NAMALWA (cell line): ENCODE results near the gene MLLT6.

Experiments
- DNase-seq: peaks from one replicate; pipeline ENCODE4 v3.0.0-alpha.2; 2015; ENCODE audit warnings: low spot score

MLLT6 gene

GRCh38 chr17:38704606-38705522, at the start of gene MLLT6:
MLLT6 (plus strand) TSS chr17:38705273; CDS start chr17:38705633, 360 bp downstream.
- peak; percentile 85 for DNase-seq

DNA sequence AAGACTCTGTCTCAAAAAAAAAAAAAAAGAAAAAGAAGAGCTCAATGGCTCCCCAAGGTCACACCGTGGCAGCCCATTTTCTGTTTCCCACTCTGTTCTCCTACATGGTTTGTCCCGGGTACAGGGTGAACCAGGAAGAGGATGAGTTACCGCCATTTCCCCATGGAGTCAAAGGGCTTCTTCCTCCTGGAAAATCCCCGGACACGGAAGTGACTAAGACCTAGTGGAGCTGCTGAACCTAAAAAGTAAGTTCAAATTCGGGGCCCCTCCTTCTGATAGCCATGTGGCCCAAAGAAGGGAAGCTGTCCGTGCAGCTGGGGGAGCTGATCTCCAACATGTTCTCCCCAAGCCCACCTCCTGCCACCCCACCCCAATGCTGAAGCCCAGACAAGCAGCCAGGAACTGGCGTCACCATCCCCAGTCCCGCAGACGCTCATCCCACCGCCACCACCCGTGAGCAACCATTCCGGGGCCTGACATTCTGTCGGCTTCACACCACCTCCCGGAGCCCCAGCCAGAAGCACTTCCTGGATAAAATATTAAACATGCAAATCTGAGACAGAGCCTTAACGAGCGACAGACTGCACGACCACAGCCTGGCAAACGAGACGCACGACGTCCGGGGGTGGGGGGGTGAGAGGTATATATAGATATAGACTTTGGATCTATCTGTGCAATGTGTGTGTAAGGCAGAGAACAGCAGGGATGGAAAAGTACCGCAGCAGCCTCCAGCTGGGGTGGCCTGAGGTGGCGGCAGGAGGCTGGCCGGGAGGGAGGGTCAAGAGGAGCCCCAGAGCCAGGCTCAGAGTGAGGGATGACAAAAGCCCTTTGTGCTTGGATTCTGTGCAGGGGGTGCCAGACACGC, 47.9 kb upstream of the MLLT6 start:
- no peak for DNase-seq

DNA sequence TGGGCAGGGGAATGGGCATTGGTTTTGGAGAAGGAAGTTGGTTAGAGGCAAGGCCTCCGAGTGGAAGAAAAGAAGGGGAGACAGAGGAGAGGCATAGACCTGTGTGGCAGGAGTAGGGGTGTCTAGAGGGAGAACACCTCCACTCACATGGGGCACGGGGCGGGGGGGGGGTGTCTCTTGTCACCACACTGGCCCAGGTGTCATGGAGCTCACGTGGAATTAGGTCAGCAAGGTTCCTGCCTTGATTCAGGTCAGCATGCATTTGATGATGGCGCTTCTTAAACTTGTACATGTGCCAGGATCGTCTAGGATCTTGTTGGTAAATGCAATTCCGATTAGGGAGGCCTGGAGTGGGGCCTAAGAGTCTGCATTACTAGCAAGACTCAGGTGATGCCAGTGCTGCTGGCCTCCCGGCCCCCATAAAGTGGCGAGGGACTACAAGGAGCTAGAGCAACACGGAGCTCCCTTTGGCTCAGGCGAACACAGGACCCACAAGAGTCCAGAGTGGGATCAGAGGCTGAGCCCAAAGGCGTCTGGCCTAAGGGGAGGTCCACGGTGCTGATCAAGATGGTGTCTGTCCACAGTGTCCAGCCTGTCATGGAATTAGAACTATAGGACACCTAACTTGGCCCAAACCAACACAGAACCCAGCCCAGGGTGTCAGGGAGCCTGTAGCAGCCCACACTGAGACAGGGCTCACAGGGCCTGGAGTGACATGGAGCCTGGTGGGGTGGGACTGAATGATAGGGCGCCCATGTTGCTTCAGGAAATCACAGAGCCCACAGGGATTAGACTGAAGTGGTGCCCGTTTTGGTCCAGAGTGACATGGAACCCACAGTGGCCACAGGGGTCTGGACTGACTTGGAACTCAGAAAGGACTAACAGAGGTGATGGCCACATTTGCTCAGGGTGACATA, 47.0 kb upstream of the MLLT6 start:
- no peak for DNase-seq

DNA sequence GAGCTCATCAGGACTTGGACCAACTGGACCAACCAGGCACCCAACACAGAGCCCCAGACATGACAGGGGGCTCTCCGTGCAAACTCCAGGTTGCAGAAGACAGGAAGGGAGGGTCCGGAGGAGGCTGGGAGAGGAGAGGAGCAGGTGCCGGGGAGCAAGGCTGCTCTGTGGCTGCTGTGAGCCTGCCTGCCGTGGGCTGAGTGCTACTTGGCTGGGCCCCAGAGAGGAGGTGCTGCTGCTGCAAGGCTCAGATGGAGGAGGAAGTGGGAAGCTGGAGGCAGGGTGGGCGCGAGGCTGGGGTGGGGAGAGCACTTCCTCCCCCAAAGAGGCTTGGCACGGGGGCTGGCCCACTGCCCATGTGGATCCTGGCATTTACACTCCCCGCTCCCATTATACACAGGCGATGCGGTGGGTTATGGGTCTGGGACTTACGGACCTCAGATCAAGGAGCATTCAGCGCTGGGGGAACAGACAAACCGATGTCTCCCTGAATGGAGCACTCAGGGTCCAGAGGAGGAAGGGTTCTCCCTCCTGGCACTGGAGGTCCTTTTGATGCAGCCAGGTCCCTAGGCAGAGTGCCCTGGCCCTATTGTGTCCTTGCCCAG, 46.2 kb upstream of the MLLT6 start:
- no peak for DNase-seq

- DNase-seq: no peak
Measured at GRCh38 chr17:38659415-38659814, 45.7 kb upstream of the MLLT6 start.

DNA sequence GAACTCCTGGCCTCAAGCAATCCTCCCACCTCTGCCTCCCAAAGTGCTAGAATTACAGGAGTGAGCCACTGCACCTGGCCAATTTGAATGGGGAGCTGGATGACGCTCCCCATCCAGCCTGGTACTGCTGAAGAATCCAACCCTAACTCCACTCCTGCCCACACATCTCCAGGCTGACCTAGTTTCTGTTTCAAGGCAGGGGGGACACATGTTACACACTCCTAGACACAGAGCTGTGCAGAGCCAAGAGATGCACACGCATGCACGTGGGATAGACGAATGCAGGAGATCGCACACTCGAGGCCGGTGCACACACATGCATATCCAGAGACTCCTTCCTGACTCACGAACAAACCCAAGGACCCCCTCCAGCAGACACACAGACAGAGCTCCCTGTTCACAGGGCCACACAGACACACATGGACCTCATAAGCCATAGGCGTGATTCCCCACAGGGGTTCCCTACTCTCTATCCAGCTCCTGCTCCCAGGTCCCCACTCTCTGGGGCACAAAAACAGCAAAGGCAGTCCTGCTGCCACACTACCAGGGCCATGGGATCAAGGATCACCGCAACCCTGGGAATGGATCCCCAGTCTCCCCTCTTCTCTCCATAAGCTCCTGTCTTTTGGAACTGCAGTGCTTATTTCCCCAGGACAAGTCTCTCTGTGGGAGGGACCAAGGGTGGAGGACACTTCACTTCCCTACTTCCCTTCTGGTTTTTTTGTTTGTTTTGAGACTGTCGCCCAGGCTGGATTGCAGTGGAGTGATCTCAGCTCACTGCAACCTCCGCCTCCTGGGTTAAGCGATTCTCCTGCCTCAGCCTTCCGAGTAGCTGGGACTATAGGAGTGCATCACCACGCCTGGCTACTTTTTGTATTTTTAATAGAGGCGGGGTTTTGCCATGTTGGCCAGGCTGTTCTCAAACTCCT, 44.7 kb upstream of the MLLT6 start:
- no peak for DNase-seq

DNA sequence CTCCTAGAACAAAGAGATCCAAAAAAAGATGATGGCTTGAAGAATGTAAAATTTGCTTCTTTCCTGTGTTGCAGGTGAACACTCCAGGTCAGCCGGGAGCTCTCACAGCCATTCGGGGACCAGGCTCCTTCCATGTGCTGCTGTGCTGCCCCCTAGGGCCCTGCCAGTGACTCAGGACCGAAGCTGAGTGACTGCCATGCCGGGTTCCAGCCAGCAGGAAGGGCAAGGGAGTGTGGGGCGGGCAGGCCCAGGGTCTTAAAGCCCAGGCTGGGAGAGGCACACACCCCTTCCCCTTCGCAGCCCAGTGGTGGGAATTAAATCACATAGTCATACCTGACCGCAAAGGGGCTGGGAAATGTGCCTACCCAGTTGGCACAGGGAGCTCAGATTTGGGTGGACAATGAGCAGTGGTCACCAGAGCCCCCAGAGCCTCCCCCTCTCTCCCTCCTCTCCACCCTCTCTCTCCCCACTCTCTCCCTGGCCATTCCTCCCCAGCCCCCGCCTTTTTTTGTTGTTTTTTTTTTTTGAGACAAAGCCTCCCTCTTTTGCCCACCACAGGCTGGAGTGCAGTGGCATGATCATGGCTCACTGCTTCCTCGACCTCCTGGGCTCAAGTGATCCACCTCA, 41.8 kb upstream of the MLLT6 start:
- peak; percentile 83 for DNase-seq

DNA sequence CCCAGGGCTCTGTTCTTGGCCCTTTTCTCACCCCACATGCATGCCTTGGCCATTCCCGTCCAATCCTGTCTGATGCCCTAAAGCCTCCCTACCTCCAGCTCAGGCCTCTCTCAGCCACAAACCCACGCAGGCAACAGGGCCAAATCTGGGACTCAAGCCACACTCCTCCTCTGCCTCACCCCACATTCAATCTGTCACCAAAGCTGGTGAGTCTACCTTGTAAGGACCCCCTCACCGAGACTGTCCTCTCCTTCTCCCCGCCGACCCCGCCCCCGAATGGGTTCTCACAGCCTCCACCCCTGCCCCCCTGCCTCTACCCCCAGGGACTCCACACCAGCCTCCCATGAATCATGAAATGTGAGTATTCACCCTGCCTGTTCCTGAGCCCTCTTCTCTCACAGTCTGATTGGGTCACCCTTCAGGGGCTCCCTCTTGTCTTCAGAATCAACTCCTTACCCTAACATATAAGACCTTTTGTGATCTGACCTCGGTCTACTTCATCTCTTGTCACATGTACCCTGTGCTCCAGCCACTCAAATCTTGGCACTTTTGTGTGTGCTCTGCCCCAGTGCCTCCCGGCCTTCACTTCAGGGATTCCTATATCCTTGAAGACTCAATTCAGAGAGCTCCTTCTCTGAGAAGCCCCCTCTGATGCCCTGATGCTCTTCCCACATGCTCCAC, 41.0 kb upstream of the MLLT6 start:
- DNase-seq: no peak

DNA sequence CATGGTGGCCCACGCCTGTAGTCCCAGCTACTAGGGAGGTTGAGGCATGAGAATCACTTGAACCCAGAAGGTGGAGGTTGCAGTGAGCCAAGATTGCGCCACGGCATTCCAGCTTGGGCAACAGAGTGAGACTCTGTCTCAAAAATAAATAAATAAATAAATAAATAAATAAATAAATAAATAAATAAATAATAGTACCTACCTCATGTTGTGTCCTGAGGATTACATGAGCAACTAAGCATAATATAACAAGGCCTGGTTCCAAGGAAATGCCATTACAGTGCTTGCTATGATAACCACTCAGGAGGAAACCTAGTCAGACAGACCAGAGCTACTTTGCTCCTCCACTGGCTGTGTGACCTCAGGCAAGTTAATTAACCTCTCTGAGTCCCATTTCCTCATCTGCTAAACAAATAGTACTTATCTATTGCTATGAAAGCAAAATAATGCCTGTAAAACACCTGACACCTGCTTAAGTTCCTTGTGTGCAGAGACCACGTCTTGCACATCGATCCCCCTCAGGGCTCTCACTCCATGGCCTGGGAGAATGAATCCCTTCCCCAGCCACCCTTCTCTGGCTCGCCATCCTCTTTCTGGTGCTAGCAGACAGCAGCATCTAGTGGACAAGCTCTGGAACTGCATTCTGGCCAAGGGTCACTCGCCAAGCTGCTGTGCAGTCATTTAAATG, 37.8 kb upstream of the MLLT6 start:
- DNase-seq: peak; percentile 83

GRCh38 chr17:38667787-38668122, 37.3 kb upstream of the MLLT6 start:
- DNase-seq: no peak

DNA sequence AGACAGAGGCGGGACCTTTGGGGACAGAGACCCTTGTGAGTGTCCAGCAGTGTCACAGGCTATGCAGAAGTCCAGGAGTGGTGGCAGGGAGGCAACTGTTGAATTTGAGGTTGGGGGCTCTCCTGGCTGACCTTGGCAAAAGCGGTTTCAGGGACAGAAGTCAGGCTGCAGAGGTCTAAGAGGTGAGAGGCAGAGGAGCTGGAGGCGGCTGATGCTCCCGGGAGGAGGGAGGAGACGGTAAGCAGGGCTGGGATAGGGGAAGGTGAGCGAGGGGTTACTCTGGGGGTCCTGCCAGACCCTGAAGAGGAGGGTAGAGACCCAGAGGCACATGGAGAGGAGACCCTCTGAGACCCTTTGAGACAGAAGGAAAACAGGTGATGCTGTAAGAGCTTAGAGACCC, 35.6 kb upstream of the MLLT6 start:
- no peak for DNase-seq

DNA sequence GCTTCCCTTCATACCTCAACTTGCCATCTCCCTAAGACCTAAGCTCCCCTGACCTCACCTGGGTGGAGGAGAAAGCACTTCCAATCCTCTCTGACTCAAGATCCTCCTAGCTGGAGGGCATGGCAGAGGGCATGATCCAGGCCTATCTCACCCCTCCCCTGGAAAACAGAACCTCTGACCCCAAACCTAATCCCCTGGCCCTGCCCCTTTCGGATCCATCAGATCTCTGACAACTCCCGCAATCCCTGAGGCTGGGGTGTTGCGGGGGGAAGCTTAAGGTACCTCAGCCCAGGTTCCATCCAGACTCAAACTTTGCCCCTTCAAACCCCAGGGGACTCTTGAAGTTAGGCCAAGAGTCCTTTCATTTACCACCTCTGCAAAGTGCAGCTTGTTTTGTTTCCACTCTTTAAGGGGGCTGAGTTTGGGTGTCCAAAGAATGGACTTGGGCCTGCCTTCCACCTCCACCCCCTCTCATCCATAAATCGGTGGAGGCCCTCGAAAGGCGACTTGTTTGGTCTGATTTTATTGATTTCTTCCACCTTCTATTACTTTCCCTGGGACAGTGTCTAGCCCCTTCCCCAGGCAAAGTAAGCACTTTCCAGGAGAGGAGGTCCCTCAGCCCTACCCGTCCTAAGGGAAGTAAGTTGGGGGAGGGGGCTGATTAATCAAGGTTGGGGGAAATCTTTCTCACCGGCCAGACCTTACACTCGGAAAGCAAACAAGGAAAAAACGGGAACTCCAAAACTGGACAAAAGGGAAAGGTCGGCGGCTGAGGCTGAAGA, 32.9 kb upstream of the MLLT6 start:
- no peak for DNase-seq

DNA sequence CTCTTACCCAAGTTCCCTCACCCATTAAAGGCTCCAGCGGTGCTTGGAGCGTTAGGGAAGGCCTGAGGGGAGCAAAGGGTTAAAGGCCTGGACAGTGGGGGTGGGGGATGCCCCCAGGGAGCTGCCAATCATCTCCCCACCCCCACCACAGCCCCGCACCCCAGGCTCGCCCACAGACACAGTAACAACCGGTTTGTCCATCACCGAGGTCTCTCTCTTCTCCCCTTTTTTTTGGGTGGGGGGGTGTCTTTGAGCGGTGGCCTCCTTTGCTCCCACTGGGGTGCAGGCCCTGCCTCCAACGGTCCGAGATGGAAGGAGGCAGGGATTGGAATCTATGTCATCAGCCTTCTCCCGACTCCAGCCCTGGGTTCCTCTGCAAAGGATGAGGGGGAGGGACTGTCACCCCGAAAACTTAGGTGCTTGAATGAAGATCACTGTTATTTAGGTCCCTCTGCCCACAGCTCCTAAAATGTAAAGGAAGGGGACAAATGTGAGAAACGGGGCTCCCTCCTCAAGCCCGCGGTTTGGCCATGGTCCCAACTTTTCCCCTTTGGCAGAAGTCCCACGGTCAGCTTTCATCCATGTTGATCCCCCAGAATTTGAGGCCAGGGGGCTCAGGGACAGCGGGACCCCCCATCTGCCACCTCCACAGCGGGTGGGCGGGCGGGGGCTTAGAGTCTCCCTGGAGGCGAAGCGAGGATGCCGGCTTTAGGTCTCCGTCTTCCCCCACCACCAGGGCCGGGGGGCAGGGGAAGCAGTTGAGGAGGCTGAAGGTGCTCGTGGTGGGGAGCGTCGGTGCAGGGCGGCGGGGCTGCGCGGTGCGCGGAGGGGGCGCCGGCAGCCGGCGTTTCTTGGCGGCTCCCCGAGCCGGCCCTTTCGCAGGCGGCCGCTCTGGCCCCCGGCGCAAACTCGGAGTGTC, 32.0 kb upstream of the MLLT6 start:
- DNase-seq: no peak

DNA sequence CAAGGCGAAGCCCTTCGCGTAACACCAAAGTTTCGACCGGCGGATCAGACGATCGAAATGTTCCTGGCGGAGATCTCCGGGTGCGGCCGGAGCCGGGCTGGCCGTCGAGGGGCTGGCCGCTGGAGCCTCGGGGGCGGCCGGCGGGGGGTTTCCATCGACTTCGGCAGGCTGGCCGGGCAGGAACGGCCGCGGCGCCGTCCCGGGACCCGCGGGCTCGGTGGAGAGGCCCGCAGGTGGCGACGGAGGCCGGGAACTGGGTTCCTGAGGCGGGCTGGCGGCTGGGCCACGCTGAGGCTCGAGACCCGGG, 31.4 kb upstream of the MLLT6 start:
- no peak for DNase-seq

GRCh38 chr17:38674014-38674748, 30.9 kb upstream of the MLLT6 start:
- DNase-seq: no peak
